GM21576 (cell line): ENCODE data around the gene MYRFL.
"Not testable (repeated sequence)": the region's sequence is repeated elsewhere in the genome, so short reads cannot be mapped to it uniquely, and the experiment has no call there.

Experiments
- ATAC-seq: cut with Tn5 transposase; IDR thresholded peaks from one replicate; pipeline ENCODE4 v1.9.1; 2021; ENCODE audit warnings: mild to moderate bottlenecking, moderate library complexity; ENCODE audit not compliant: unreplicated experiment

The MYRFL gene

DNA sequence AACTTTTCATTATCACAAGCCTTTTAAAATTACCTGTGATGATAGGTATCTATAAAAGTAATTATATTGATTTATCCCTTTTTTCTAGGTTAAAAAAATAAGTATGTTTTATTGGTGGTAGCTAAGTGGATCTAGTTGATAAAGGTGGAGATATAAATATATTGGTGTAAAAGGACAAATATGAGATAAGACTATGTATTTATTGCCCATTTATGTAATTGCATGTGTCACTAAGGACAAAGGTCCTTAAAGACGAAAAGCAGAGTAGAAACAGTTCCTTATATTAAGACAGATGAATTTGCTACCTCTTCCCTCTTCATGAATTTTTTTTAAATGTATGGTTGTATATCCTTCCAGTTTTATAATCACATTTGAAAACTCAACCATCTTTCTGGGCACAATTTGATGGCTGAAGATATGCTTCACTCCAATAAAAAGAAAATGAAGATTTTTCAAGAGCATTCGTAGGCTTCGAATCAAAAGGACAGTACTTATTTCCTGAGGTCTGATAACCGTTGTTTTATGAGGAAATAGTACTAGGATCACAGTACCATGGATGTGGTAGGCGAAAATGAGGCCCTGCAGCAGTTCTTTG lies at the start of gene MYRFL:
Gene MYRFL (plus strand): TSS at position 262 of the 595 bp plus-strand sequence. CDS start 291 bp downstream, at position 553.
- ATAC-seq, result no peak

DNA sequence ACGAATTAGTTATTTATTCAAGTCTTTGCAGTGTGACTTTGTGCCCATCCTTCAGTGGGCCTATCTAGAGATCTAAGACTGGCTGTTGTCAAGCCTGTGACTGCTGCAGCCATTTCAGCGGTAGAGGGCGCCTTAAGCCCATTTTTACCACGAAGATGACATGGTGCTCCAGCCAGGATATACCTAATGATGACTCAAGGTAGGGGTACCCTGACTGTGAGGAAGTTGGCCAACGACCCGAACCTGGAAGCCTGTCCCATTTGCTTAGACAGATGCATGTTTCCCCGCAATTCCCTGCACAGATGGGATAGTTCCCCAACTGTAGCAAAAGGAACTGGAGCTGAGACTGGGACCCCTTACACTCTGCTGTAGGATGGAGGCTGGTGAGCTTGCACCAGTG lies 45.1 kb upstream of the MYRFL start:
- ATAC-seq, result no peak

DNA sequence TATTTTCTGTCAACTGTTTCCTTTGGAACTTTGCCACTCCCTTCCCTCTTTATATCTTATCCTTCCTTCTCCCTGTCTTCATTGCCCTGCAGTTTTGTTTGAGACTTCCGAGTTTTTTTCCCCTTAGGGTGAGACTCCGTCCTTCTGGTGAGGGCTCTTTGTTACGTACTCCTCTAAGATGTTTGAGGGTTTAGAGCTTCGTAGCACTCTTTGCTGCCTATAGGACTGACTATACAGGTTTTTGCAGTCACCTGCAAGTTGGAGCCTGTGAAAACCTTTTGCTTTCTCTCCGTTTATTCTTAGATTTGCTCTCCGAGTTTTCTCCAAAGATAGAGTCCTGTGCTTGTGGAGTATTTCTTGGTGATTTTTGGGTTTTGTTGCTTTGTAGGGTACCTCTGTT lies 41.7 kb upstream of the MYRFL start:
- no peak for ATAC-seq

DNA sequence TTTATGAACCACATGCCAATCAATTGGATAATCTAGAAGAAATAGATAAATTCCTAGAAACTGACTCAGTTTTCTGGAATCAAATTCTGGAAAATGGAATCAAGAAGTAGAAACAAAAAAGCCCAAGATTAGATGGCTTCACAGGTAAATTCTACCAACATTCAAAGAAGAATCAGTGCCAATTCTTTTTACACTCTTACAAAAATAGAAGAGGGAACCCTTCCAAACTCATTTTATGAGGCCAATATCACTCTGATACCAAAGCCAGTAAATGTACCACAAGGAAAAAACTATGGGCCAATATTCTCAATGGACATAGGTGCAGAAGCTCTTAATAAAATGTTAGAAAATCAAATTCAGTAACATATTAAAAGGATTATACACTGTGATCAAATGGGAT lies 35.7 kb upstream of the MYRFL start:
- no peak for ATAC-seq

DNA sequence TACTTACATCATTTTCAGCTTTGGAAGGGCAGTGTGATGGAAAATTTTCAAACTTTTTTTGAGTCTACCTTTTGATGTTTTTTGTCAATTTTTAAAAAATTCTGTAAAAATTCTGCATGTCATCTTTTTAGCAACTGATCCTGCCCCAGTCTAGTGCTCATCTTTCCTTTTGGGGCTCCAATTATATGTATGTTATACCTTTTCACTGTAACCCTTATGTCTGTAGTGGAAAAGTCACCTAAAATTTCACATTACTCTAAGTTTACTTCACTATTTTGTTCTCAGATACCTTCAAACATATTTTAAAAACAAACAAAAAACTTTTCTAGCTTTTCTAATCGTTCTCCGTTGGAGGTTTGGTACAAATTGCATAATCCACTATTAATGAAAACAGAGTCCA lies 32.5 kb upstream of the MYRFL start:
- ATAC-seq, result no peak

DNA sequence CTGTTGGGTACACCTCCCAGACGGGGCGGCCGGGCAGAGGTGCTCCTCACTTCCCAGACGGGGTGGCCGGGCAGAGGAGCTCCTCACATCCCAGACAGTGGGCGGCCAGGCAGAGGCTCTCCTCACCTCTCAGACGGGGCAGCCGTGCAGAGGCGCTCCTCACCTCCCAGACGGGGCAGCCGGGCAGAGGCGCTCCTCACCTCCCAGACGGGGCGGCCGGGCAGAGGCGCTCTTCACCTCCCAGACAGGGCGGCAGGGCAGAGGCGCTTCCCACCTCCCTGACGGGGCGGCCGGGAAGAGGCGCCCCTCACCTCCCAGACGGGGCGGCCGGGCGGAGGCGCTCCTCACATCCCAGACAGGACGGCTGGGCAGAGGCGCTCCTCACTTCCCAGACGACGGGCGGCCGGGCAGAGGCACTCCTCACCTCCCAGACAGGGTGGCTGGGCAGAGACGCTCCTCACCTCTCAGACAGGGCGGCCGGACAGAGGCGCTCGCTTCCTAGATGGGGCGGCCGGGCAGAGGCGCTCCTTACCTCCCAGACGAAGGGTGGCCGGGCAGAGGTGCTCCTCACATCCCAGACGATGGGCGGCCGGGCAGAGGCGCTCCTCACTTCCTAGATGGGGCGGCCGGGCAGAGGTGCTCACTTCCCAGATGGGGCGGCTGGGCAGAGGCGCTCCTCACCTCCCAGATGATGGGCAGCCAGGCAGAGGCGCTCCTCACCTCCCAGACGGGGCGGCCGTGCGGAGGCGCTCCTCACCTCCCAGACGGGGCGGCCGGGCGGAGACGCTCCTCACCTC lies 17.7 kb upstream of the MYRFL start:
- not testable (repeated sequence) for ATAC-seq

DNA sequence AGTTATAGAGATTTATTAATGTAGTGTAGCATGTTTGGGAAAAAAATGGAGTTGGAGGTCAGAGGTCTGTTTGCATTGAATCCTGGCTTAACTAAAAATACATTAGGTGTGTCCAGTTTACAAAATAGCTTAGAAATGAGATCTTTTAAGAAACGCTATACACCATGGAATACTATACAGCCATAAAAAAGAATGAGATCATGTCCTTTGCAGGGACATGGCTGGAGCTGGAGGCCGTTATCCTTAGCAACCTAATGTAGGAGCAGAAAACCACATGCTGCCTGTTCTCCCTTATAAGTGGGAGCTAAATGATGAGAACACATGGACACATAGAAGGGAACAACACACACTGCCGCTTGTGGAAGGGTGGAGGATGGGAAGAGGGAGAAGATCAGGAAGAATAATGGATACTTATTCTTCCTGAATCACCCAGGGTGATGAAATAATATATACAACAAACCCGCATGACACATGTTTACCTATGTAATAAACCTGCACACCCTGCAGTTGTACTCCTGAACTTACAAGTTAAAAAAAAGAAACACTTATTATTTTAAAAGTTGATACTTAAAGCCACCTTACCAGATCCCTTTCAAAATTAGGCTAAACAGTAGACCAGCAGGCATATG lies 14.0 kb upstream of the MYRFL start:
- ATAC-seq, result no peak

DNA sequence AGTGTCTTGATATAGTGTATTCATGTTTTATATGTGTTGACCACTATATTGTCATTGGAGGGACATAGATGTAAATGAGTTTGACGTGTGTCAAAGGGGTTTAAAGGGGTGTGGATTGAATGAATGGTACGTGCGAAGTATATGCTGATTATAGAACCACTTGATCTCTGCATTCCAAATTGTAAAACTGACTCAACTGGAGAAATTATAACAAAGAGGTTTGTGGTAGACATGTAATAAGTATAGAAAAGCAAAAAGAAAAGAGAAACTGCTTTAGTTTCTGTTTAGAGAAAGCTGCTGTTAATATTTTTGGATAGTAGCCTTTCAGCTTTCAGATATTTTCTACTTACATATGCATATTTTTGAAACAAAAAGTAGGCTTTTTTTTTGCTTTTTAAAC lies 8.9 kb upstream of the MYRFL start:
- ATAC-seq, result peak; percentile 62

DNA sequence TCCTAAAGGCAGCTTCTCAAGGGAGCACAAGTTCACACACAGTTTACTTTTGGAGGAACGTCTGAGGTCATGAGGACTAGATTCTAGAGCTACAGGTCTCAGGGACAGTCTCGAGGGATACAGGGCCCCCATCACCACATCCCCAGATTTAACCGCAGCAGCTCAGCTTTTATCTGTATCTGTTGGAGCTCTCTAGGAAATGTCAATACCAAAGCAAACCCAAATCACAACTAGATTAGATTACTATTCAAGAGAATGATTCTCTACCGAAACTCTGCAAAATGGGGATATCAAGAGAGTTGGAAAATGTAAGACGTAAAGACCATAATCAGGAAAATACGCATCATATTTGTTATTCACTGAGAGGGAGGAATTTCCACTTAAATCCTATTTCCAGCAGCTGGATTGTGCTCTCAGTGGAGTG lies 4.0 kb upstream of the MYRFL start:
- no peak for ATAC-seq

DNA sequence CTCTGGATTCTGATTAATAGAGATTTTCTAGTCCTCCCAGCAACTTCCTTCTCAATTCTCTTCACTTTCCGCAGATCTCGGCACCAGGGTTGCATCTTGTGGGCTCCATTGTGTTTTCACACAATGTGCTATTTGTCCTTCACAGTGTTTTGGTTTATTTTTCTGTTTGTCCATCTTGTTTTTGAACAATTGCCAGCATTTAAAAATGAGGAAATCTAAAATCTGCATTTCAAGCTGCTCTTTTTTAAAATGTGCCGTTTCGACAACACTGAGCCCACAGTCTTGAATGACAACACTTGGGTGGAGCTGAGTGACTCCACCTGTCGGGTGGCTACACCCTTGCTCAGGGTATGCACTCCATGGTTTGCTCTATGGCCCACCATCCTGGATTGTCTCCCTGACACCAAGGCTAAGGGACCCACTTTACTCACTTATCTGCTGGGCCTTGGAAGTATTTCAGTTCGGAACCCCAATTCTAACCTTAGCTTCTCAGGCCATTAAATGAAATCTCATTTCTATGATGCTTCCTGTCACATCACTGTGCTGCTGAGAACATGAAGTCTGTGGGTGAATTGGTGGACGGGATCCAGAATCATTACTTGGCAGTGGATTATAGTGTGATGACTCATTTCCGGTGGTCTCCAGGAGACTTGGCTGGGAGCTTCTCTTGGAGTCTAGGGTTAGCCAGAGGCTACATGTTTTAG lies 3.4 kb upstream of the MYRFL start:
- ATAC-seq, result no peak

DNA sequence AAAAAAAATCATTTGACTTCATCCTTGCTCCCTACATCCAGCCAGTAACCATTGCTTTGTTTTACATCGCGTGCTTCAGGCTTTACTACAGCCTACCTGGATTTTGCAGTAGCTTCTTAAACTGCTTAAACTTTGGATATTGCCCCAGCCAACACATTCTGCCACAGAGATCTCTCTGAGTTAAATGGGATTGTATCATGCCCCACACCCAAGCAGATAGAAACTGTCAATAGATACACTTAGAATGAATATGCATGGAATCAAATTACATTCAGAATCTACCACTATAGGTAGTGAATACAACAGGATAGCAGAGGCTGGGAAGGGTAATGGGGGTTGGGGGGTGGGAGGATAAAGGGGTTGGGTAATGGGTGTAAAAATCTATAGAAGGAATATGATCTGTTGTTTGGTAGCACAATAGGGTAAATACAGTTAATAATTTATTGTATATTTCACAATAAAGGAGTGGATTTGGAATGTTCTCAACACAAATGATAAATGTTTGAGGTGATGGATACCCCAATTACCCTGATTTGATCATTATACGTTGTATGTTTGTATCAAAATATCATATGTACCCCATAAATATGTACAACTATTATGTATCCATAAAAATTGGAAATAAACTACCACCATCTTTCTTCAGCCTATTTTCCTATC lies 2.7 kb upstream of the MYRFL start:
- ATAC-seq, result no peak

DNA sequence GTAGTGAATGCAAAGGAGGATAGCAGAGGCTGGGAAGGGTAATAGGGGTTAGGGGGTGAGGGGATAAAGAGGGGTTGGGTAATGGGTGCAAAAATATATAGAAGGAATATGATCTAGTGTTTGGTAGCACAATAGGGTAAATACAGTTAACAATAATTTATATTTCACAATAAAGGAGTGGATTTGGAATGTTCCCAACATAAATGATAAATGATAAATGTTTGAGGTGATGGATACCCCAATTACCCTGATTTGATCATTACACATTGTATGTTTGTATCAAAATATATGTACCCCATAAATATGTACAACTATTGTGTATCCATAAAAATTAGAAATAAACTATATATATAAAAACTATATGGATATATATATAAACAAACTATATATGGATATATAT lies 999 bp upstream of the MYRFL start:
- no peak for ATAC-seq

DNA sequence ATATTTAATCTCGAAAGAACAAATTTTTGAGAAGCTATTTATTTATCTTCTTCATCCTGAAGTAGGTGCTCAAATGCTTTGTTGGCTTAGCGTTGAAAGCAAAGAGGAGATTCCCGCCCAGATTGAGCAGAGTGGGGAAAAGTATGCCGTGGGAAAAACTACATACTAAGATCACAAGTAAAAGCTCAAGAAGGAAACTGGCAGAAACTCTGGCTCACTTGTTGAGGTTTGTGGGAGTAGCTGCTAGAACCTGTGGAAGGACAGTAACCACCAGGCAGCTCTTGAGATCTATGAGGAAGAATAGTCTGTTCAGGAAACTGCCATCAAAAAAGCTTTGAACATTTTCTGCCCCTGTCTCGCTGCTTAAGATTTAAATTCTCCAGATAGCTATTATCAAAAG lies 3.9 kb downstream of the MYRFL start:
- ATAC-seq, result no peak

DNA sequence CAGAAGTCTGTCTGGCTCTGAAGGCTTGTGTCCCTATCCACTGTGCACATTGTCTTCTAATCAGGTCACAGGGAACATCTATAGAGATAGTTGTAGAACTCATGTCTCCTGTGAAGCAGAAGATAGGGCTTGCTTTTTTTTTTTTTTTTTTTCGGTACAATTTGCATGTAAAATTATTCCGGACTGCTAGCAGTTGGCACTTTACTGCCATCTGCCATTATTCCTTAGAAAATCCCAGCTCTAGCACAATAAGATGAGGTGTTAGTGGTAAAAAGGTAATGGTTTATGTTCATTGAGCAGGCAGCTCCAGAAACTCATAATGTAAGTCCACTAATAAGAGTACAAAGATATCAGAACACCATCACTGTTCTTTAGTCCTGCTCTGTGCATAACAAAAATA lies 8.7 kb downstream of the MYRFL start:
- ATAC-seq, result no peak

DNA sequence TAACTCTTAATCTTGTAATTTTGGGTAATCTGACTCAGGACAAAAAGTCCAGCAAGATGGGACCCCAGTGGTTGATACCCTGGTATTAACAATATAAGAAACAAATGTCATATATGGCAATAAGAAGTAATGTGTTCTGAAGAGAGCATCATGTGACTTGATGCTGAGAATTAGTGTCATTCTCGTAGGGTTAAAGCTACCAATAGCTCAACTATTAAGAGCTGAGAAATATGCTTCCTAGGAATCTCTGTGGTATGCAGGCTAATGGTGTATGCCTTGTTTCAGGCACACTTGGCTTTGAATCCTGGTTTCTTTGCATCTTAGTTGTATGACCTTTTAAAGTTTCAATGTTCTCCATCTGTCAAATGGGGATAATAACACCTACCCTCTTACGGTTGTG lies 9.1 kb downstream of the MYRFL start:
- ATAC-seq, result no peak

DNA sequence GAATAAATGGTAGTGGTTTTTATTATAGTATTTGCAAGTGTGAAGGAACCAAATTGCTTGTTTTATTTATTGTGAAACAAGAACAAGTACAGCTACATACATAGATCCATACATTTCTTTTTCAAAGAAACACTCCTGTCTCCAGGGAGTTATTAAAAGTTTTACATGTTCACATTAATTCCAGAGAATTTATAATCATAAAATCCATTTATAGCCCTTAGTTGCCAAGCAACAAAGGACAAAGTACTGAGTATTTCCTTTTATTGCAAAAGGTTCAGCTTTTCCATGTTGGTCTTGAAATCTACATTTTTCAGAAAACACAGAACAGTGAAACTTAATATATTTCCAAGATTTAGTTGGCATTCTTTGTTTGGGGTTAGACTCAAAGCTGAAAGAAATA lies 9.5 kb downstream of the MYRFL start:
- no peak for ATAC-seq

DNA sequence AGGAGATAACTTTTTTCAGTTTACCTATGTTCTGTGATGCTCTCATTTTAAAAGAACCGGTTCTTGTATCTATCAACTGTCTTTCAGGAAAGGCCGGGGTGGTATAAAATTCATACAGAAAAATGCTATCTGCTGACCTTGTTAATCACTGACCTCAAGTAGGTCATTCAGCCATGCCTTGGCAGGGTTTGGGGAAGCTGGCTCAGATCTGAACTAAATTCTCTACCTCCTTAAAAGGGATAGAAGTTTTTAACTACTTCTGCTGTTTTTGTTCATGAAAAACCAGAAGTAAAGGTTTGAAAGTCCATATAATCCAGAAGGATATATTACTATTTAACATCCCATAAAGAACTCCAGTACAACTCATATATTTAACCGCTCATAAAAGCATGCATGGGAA lies 10.1 kb downstream of the MYRFL start:
- ATAC-seq, result no peak

DNA sequence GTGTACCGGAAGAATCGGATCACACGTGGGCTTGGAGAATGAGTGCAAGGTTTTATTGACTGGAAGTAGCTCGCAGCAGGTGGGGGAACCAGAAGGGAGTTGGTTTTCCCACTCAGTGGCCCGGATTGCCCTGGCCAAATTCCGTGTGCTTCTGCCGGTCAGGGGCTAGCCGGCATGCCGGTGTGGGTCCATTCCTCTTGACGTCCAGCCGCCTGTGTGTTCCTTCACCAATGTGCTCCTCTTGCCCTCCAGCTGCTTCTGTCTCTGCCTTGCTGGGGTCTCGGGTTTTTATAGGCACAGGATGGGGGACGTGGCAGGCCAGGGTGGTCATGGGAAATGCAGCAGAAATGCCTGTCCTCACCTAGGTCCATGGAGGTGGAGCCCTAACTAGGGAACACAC lies 11.0 kb downstream of the MYRFL start:
- no peak for ATAC-seq

DNA sequence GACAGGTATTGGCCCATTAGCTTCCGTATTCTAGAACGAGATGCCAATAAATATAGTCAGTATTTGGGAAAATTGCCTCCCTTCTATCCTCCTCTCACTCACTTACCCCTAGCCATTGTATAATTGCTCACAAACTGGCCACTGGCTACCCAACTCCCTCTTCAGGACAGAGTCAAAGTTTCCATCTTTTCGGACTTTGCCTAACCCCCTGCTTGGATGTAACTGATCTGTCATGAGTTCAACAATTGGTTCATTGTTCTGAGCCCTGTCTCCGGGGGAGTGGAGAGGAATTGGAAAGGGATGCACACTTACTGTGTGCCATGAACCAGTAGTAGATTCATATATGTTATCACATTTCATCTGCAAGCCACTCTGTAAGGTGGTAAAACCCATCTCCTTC lies 12.2 kb downstream of the MYRFL start:
- no peak for ATAC-seq

DNA sequence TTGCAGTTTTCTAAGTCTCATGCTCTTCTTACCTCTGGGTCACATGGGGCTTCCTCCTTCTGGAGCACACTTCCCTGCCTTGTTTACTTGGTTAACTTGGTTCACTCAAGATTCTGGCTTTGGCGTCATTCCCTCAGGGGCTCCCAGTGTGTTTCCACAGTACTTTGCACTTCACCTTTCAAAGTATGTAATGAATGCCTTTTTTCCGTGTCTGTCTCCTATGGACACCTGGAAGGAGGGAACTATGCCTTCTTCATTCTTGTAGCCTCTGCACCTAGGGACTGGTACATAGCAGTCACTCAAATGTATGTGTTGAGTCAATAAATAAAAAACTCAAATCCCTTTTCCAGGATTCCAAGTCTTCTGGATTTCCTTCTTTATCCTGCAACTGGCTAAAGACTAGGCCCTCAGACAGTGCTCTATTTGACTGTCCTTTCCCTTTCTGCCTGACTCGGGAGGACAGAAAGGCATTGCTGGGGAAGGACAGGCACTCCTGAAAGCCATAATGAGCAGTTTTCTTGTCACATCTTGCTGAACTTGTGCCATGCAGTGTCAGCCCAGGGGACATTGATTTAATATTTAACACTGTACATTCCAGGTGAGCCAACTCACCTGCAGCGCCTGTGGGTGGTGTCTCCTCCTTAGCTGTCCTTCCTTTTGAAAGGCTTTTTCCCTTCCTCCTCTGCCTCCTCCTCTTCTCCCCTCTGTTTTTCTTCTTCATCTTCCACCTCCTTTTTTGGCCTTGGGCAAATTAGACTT lies 12.8 kb downstream of the MYRFL start:
- no peak for ATAC-seq
